Tibial artery (tissue), 4 donors: ENCODE results near the gene SPINK4.

ENCODE experiments used
- DNase-seq, 2 donors: peaks; one replicate each; pipeline ENCODE4 v3.0.0-alpha.2; 2019
- H3K27ac ChIP-seq, 2 donors: fragments of 200-600 bp; sonication (generic) in 1 of 2; 1 replicate in 1 of 2; 2 replicates in 1 of 2; pipeline ENCODE4 v1.5.1; 2018 to 2019; ENCODE audit warnings: mild to moderate bottlenecking in 1 of 2
- H3K27me3 ChIP-seq, 2 donors: fragments of 200-600 bp; sonication (generic) in 1 of 2; one replicate each; pipeline versions ENCODE4 v1.5.1 to v1.6.0; 2016 to 2019
- H3K36me3 ChIP-seq, 3 donors: fragments of 200-600 bp; sonication (generic) in 2 of 3; one replicate each; pipeline ENCODE4 v1.5.1; 2016 to 2019; ENCODE audit warnings: mild to moderate bottlenecking in 2 of 3
- H3K4me1 ChIP-seq, 4 donors: fragments of 200-600 bp; sonication (generic) in 2 of 4; 1 replicate in 3 of 4; 2 replicates in 1 of 4; pipeline ENCODE4 v1.5.1; 2016 to 2019
- H3K4me3 ChIP-seq, 2 donors: fragments of 200-600 bp; sonication (generic) in 1 of 2; 1 replicate in 1 of 2; 2 replicates in 1 of 2; pipeline ENCODE4 v1.5.1; 2018 to 2019; ENCODE audit warnings: mild to moderate bottlenecking in 2 of 2
- H3K9me3 ChIP-seq, 3 donors: fragments of 200-600 bp; sonication (generic) in 1 of 3; one replicate each; pipeline ENCODE4 v1.5.1; 2016 to 2019
- CTCF ChIP-seq, 2 experiments: fragments of 200-600 bp in 1 of 2; fragments of 450-650 bp in 1 of 2; IDR thresholded peaks; one replicate each; pipeline ENCODE4 v1.5.1; 2017 to 2019; ENCODE audit warnings: antibody characterized with exemption in 2 of 2, mild to moderate bottlenecking in 1 of 2, moderate library complexity in 1 of 2
- intact Hi-C: fragments of 100-400 bp; cut with DNase I; formaldehyde crosslinking; loops from one replicate; pipeline ENCODE4 v1.15.0; 2023; ENCODE audit warnings: low total_unique reads

Gene SPINK4

GRCh38 chr9:33198165-33198564, 41.8 kb upstream of the SPINK4 start:
- peak overlapping the region; percentile 69 to 79 for H3K27ac ChIP-seq
- no peaks in the 10 kb centered on the region for H3K9me3 ChIP-seq
- no peak for TF ChIP-seq CTCF (IDR thresholded peaks at IDR 0.05)
- intact Hi-C loops = no loop called here
- no peaks in the 10 kb centered on the region for H3K27me3 ChIP-seq
- peaks cover 0 to 45% (median 25%) of the 10 kb centered on the region in 4 donors for H3K4me1 ChIP-seq
- peak overlapping the region; percentile 12 to 27 for H3K4me3 ChIP-seq
- H3K36me3 ChIP-seq = no peaks in the 10 kb centered on the region
- DNase-seq = peak; percentile 71 to 89

- Histone ChIP-seq H3K4me3 (no peak overlapping the region), H3K9me3 (no peaks in the 10 kb centered on the region), H3K36me3 (no peaks in the 10 kb centered on the region), H3K27ac (no peak overlapping the region), H3K4me1 (peaks cover 0 to 27% (median 16%) of the 10 kb centered on the region in 4 donors), H3K27me3 (no peaks in the 10 kb centered on the region)
- no peak for TF ChIP-seq CTCF (IDR thresholded peaks at IDR 0.05)
- DNase-seq = no peak
- intact Hi-C loops = no loop called here
Measured at GRCh38 chr9:33202018-33202417, 37.9 kb upstream of the SPINK4 start.

- Histone ChIP-seq H3K27me3 (no peaks in the 10 kb centered on the region), H3K9me3 (no peaks in the 10 kb centered on the region), H3K4me1 (peaks cover 0 to 20% (median 9%) of the 10 kb centered on the region in 4 donors), H3K36me3 (no peaks in the 10 kb centered on the region), H3K27ac (no peak overlapping the region), H3K4me3 (no peak overlapping the region)
- intact Hi-C loops = no loop called here
- DNase-seq = peak in 1 of 2 donors; percentile 54
- TF ChIP-seq CTCF (IDR thresholded peaks at IDR 0.05) = no peak
Measured at GRCh38 chr9:33202552-33203201, 37.3 kb upstream of the SPINK4 start.

GRCh38 chr9:33209394-33209793, 30.6 kb upstream of the SPINK4 start:
- H3K9me3 ChIP-seq = no peaks in the 10 kb centered on the region
- intact Hi-C loops = loop anchor here (5.0 kb wide), 1 partner anchor 62 kb away; no protein-coding TSS in a partner anchor

GRCh38 chr9:33210006-33210715, 29.8 kb upstream of the SPINK4 start:
- no peak for TF ChIP-seq CTCF (IDR thresholded peaks at IDR 0.05)
- Histone ChIP-seq H3K9me3 (no peaks in the 10 kb centered on the region), H3K4me1 (peaks cover 0 to 6% (median 2%) of the 10 kb centered on the region in 4 donors), H3K4me3 (no peak overlapping the region), H3K27me3 (no peaks in the 10 kb centered on the region), H3K27ac (no peak overlapping the region), H3K36me3 (no peaks in the 10 kb centered on the region)
- DNase-seq = no peak
- intact Hi-C loops = no loop called here

More at GRCh38 chr9:33209394-33209793, 30.6 kb upstream of the SPINK4 start:
- Histone ChIP-seq H3K36me3 (no peaks in the 10 kb centered on the region), H3K27me3 (no peaks in the 10 kb centered on the region), H3K4me1 (peaks cover 0 to 6% (median 2%) of the 10 kb centered on the region in 4 donors), H3K27ac (no peak overlapping the region), H3K4me3 (no peak overlapping the region)
- no peak for DNase-seq
- TF ChIP-seq CTCF (IDR thresholded peaks at IDR 0.05) = no peak
